ENCODE results near the gene TMEM240. TPM values are rescaled to one million over a fixed set of nuclear protein-coding genes. Genes with fewer than 3 reads are reported as not detected.

Gene TMEM240
- total and polyA plus RNA-seq, 9 of the 15 experiments (the other 6 are each of a cell fraction or from before 2014, with no cell fraction given): 0.24 to 2.0 (median 0.69) TPM; not detected in 5

DNA sequence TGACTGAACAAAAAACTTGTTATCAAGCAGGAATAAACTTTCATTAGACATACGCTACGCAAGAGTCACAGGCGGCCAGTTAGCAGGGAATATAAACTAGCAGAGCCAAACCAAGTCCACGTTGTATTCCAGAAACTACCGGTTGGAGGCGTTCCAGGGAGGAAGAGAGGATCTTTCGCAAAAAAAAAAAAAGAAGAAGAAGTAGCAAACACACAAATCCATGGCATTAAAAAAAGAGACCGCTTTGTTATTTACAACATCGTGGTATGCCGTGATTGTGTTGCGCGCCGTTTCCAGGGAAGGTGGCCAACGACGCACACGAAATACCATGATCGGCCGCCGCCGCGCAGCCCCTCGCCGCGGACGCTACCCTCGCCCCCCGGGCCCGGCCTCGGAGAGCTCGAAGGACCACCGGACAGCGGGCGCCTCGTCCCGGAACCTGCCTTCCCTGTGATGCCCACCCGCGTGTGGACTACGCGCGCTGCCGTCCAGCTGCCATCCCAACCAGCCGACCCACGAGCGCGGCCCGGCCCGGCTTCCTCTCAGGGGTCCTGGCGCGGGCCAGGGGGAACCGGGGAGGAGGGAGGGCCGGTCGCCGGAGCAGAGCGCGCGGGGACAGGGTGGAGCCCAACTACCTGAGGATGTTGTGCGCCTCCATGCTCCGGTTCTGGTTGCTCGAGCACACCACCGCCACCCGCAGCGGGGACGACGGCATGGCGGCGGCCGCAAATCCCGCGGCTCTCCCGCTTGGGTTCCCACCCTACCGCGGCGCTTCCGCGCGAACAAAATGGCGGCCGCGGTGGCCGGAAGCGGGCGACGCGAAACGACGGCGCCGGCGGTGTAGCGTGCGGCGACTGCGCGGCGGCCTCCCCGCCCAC lies 33.7 kb upstream of the TMEM240 start (continued):
- TF ChIP-seq, protein P1, sequence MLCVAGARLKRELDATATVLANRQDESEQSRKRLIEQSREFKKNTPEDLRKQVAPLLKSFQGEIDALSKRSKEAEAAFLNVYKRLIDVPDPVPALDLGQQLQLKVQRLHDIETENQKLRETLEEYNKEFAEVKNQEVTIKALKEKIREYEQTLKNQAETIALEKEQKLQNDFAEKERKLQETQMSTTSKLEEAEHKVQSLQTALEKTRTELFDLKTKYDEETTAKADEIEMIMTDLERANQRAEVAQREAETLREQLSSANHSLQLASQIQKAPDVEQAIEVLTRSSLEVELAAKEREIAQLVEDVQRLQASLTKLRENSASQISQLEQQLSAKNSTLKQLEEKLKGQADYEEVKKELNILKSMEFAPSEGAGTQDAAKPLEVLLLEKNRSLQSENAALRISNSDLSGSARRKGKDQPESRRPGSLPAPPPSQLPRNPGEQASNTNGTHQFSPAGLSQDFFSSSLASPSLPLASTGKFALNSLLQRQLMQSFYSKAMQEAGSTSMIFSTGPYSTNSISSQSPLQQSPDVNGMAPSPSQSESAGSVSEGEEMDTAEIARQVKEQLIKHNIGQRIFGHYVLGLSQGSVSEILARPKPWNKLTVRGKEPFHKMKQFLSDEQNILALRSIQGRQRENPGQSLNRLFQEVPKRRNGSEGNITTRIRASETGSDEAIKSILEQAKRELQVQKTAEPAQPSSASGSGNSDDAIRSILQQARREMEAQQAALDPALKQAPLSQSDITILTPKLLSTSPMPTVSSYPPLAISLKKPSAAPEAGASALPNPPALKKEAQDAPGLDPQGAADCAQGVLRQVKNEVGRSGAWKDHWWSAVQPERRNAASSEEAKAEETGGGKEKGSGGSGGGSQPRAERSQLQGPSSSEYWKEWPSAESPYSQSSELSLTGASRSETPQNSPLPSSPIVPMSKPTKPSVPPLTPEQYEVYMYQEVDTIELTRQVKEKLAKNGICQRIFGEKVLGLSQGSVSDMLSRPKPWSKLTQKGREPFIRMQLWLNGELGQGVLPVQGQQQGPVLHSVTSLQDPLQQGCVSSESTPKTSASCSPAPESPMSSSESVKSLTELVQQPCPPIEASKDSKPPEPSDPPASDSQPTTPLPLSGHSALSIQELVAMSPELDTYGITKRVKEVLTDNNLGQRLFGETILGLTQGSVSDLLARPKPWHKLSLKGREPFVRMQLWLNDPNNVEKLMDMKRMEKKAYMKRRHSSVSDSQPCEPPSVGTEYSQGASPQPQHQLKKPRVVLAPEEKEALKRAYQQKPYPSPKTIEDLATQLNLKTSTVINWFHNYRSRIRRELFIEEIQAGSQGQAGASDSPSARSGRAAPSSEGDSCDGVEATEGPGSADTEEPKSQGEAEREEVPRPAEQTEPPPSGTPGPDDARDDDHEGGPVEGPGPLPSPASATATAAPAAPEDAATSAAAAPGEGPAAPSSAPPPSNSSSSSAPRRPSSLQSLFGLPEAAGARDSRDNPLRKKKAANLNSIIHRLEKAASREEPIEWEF (CRISPR knock-in tag; IDR thresholded peaks at IDR 0.05): no peak
- TF ChIP-seq MEF2D (tag; conservative IDR thresholded peaks at IDR 0.05; ENCODE audit: low read depth): no peak
- peak; percentile 37; the same call in 1 of the 2 replicates for TF ChIP-seq NFATC3 (IDR thresholded peaks at IDR 0.05)
- TF ChIP-seq BACH1 (tag; IDR thresholded peaks at IDR 0.05): no peak
- no peak for TF ChIP-seq TAF1 (IDR thresholded peaks at IDR 0.05; ENCODE audit: control insufficient read depth, extremely low read depth, insufficient read depth, low read length, severe bottlenecking)
- TF ChIP-seq ARID2 (IDR thresholded peaks at IDR 0.05): 0 out of 2 replicates have a peak, but pooled peaks have one; percentile 46
- TF ChIP-seq ASH1L (IDR thresholded peaks at IDR 0.05; ENCODE audit: borderline replicate concordance, low read depth, partially characterized antibody): no peak
- TF ChIP-seq ZNF24 (IDR thresholded peaks at IDR 0.05): no peak
- TF ChIP-seq ZNF77 (CRISPR knock-in tag; IDR thresholded peaks at IDR 0.05): no peak
- peak; percentile 32 for TF ChIP-seq FUS (optimal IDR thresholded peaks at IDR 0.05; ENCODE audit: low read depth, low read length)
- TF ChIP-seq ZKSCAN8 (CRISPR knock-in tag; IDR thresholded peaks at IDR 0.05): no peak
- no peak for TF ChIP-seq ZNF121 (CRISPR knock-in tag; conservative IDR thresholded peaks at IDR 0.05)
- no peak for TF ChIP-seq RBM39 (optimal IDR thresholded peaks at IDR 0.05; ENCODE audit: low read depth, low read length)
- TF ChIP-seq EHMT2 (IDR thresholded peaks at IDR 0.05): no peak
- no peak for TF ChIP-seq TBP (optimal IDR thresholded peaks at IDR 0.05; ENCODE audit: low read depth, low read length)
- no peak for TF ChIP-seq TARDBP (IDR thresholded peaks at IDR 0.05)
- TF ChIP-seq ZNF274 (IDR thresholded peaks at IDR 0.05; ENCODE audit: borderline replicate concordance, low read depth, low read length): no peak; the same call in 1 of the 2 replicates
- TF ChIP-seq ESRRB (CRISPR knock-in tag; IDR thresholded peaks at IDR 0.05; ENCODE audit: borderline replicate concordance): no peak
- no peak for TF ChIP-seq BRCA1 (IDR thresholded peaks at IDR 0.05)
- TF ChIP-seq BRCA1 (CRISPR knock-in tag; IDR thresholded peaks at IDR 0.05): no peak
- TF ChIP-seq BRD4 (IDR thresholded peaks at IDR 0.05): peak; percentile 91
- no peak for TF ChIP-seq MAFK (IDR thresholded peaks at IDR 0.05; ENCODE audit: low read length)
- TF ChIP-seq ZNF224 (CRISPR knock-in tag; IDR thresholded peaks at IDR 0.05): no peak
- TF ChIP-seq KLF13 (tag; IDR thresholded peaks at IDR 0.05; ENCODE audit: borderline replicate concordance, low read depth): no peak
